Neural cell (in vitro differentiated cells): Measurements from ENCODE around the gene CCDC136.

Source experiments
- CTCF ChIP-seq: fragments of 450-650 bp; IDR thresholded peaks from 2 replicates; pipeline ENCODE4 v1.5.1; 2014; ENCODE audit warnings: antibody characterized with exemption, mild to moderate bottlenecking, moderate library complexity; ENCODE audit not compliant: poor library complexity, severe bottlenecking
- EZH2 ChIP-seq: fragments of 200-600, 300-800 bp; shearing (Covaris generic), sonication (generic); IDR thresholded peaks from 2 replicates; pipeline ENCODE4 v1.6.1; 2014; ENCODE audit warnings: antibody characterized with exemption, low read length, borderline replicate concordance, mild to moderate bottlenecking; ENCODE audit not compliant: insufficient read depth, poor library complexity, severe bottlenecking
- MXI1 ChIP-seq: fragments of 450-650 bp; conservative IDR thresholded peaks from 2 replicates; pipeline ENCODE4 v1.6.1; 2014; ENCODE audit warnings: antibody characterized with exemption, mild to moderate bottlenecking; ENCODE audit not compliant: poor library complexity, severe bottlenecking
- POLR2AphosphoS5 ChIP-seq: IDR thresholded peaks from 2 replicates; pipeline ENCODE4 v1.6.1; 2012
- RAD21 ChIP-seq: fragments of 450-650 bp; conservative IDR thresholded peaks from 2 replicates; pipeline ENCODE4 v1.6.1; 2014; ENCODE audit warnings: antibody characterized with exemption, mild to moderate bottlenecking, moderate library complexity
- REST ChIP-seq: IDR thresholded peaks from 2 replicates; pipeline ENCODE4 v1.6.1; 2012; ENCODE audit warnings: borderline replicate concordance

GRCh38 chr7:128853799-128854198 lies 62.0 kb downstream of the CCDC136 start:
- no peak for TF ChIP-seq CTCF
- TF ChIP-seq MXI1, result no peak
- no peak for TF ChIP-seq EZH2
- no peak for TF ChIP-seq RAD21
- no peak for TF ChIP-seq REST
- no peak for TF ChIP-seq POLR2AphosphoS5
